HG02943 (cell line): Measurements from ENCODE around the gene DVL2.

Source experiments
- ATAC-seq: cut with Tn5 transposase; IDR thresholded peaks from one replicate; pipeline ENCODE4 v1.9.1; 2021; ENCODE audit warnings: mild to moderate bottlenecking, low read depth, moderate library complexity; ENCODE audit not compliant: unreplicated experiment

The DVL2 gene

GRCh38 chr17:7177954-7178477 lies 56.3 kb downstream of the DVL2 start:
- ATAC-seq: no peak

- ATAC-seq: no peak
These were observed 56.9 kb downstream of the DVL2 start for GRCh38 chr17:7177191-7177953.

- no peak for ATAC-seq
These were observed 57.5 kb downstream of the DVL2 start for GRCh38 chr17:7176841-7177190.

- ATAC-seq: no peak
These were observed 58.0 kb downstream of the DVL2 start for GRCh38 chr17:7176107-7176840.
